ENCODE measurements around the gene ANO9.

The ANO9 gene

DNA sequence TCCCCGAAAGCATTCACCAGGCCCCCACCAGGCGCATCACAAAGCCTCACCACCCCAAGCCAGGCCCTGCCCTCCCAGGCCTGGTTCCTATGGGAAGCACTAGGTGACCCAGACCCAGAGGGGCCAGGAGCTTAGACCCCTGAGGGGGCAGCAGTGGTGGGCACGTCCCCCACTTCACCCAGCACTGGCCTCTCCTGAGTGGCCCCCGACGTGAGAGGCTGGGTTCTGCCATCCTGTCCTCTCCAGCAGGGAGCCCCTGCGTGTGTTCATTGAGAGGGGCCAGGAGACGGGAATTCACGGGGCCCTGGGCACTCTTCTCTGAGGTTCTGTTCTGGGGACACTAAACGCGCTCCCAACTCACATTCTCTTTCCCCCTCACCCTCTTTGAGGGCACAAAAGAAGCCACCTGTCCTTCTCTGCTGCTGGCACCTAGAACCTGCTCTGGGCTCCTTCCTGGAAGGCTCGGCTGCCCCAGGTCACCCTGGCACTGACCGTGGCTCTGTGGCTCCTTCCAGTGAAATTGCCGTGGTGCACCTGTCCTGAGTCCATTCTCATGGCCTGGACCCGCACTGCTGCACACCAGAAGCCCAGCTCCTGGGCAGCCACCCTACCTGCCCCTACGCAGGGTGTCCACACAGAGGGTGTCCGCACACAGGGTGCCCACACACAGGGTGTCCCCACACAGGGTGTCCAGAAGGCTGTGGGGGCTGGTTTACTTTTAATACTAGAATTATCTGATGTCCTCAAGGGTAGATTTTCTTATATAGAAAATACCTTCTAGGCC lies 20.5 kb upstream of the ANO9 start:
- TF ChIP-seq, protein P1, sequence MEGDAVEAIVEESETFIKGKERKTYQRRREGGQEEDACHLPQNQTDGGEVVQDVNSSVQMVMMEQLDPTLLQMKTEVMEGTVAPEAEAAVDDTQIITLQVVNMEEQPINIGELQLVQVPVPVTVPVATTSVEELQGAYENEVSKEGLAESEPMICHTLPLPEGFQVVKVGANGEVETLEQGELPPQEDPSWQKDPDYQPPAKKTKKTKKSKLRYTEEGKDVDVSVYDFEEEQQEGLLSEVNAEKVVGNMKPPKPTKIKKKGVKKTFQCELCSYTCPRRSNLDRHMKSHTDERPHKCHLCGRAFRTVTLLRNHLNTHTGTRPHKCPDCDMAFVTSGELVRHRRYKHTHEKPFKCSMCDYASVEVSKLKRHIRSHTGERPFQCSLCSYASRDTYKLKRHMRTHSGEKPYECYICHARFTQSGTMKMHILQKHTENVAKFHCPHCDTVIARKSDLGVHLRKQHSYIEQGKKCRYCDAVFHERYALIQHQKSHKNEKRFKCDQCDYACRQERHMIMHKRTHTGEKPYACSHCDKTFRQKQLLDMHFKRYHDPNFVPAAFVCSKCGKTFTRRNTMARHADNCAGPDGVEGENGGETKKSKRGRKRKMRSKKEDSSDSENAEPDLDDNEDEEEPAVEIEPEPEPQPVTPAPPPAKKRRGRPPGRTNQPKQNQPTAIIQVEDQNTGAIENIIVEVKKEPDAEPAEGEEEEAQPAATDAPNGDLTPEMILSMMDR (conservative IDR thresholded peaks at IDR 0.05; ENCODE audit: low read depth, low read length), result no peak

DNA sequence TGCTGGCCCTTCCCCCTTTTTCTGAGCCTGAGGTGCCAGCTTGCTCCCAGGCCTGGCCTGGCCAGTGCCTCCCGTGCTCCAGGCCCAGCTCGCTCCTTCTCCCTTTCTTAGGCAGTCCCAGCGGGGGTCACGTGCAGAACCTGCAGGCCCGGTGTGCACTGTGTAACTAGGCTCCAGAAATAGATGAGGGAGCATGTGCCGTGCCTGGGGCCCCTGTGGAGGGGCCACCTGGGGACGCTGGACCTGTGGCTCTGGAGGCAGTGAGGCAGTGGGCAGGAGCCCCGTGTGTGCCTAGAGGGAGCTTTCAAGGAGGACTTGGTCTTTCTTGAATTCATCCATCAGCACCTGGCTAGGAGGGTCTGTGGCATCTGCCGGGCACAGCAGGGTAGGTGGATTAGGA lies 19.8 kb upstream of the ANO9 start:
- no peak for DNase-seq (ENCODE audit: low read depth)
- TF ChIP-seq, protein P1 (conservative IDR thresholded peaks at IDR 0.05; ENCODE audit: low read depth, low read length), result no peak
- no peak overlapping the region for H3K4me3 ChIP-seq (ENCODE audit: low read depth, low read length)

More for the DNA sequence above, 20.5 kb upstream of the ANO9 start:
- no peak overlapping the region for H3K4me3 ChIP-seq (ENCODE audit: low read depth, low read length)
- DNase-seq (ENCODE audit: low read depth), result no peak

DNA sequence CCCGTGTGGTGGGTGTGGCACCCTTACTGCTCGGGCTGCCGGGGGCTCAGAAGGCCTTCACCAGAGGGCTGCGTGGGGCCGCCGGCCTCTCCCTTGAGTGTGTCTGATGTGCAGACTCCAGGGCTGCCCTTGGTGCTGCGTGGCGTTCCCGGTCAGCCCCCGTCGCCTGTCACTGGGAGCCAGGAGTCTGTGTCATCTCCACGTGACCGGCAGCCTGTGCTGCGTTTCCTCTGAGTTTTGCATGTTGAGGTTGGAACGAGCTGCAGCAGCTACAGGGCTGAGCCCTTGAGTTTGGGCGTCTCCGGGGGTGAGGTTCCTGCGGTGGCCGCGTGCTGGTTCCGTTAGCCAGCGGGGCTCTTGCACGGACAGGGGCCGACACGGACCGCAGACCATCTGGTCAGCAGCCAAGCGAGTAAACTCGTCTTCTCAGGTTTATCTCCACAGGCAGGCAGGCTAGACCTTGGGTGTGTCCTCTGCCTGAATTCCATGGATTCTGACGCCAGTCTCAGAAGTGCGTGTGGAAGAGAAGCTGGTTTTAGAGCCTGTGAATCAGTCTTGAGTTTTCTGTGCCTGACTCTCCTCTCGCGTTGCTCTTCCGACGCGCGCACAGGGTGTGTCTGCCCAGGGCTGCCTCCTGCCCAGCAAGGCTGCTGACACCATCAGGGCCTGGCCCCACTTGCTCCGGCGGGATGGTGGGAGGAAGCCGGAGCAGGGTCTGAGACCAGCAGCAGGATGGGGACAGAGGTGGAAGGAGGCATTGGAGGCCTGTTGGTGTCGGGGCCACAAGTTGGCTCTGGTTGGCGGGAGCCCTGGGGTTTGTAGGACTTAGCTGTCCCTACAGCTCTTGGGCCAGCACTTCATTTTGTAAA lies 18.8 kb upstream of the ANO9 start:
- DNase-seq (ENCODE audit: low read depth), result peak; percentile 20
- H3K4me3 ChIP-seq (ENCODE audit: low read depth, low read length), result no peak overlapping the region
- TF ChIP-seq, protein P1 (conservative IDR thresholded peaks at IDR 0.05; ENCODE audit: low read depth, low read length), result no peak

DNA sequence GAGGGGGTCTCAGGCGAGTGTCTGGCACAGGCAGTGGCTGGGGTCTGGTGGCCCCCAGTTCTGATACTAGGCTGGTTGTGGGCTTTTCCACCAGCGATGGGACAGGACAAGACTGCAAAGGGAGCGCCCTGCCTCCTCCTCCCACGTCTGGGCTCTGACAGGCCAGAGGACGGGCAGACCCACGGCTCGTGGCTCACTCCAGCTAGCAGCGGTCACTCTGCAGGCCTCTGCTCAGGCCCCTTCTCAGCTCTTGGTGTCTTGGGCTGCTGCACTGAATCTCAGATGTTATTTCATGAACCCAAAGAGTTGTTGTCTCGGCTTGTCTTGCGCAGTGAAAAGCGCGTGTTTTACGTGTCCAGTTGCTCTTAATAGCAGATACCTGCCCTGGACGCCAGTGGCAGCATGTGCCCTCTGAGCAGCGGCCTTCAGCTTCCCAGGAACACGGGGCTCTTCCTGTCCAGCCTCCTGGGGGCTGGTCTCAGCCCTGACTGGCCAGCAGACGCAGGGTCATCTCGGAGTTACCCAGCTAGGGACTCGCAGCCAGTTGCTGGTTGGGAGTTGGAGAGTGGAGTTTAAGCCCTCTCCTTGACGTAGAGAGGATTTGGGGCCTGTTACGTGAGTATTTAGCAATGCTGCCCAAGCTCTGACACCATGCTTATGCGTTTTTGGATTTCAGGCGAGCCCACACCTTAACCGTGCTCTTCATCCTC lies 17.9 kb upstream of the ANO9 start:
- no peak overlapping the region for H3K4me3 ChIP-seq (ENCODE audit: low read depth, low read length)
- DNase-seq (ENCODE audit: low read depth), result no peak
- TF ChIP-seq, protein P1 (conservative IDR thresholded peaks at IDR 0.05; ENCODE audit: low read depth, low read length), result no peak

DNA sequence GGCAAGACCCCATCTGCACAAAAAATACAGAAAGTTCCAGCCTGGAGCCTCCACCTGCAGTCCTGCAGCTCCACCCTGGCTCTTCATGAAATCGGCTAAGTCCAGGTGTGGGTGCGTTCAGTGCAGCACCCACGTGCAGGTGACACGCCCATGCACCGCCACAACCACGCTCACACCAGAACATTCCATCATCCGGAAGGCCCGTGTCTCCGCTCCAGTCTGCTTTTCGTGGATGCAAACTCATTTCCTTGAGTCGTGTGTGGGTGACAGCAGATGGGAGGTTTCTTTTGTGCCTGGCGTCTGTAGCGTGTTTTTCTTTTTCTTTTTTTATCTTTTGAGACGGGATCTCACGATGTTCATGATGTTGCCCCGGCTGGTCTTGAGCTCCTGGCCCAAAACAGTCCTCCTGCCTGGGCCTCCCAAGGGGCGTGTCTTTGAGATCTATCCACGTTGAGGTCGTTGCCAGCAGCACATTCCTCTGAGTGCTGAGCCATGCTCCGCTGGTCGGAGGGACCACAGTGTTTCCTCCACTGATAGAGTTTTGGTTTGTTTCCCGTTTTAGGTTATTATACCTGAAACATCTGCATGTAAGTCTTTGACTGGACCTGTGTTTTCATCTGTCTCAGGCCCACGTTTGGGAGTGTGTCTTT lies 15.4 kb upstream of the ANO9 start:
- DNase-seq (ENCODE audit: low read depth), result no peak
- no peak overlapping the region for H3K4me3 ChIP-seq (ENCODE audit: low read depth, low read length)
- TF ChIP-seq, protein P1 (conservative IDR thresholded peaks at IDR 0.05; ENCODE audit: low read depth, low read length), result no peak

DNA sequence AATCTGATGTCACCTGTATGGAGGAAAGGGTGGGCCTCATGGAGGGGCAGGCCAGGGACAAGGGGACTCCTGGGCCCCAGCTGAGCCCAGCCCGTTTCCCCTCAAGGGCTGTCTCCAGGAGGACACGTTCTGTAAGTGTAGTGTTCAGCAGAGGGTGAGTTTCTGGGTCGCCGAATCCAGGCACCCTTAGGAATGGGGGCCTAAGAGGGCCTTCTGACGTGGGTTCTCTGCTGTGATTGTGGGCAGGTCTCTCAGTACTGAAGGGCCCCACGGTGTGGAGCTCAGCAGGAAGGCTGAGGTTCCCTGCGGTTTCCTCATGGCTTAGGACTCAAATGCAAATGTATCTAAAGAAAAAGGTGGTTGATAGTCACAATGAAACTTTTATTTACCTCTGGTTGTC lies 14.7 kb upstream of the ANO9 start:
- no peak overlapping the region for H3K4me3 ChIP-seq (ENCODE audit: low read depth, low read length)
- DNase-seq (ENCODE audit: low read depth), result peak; percentile 11
- TF ChIP-seq, protein P1 (conservative IDR thresholded peaks at IDR 0.05; ENCODE audit: low read depth, low read length), result no peak

All from choroid plexus epithelial cell (primary cell).